HG03558 (cell line): ENCODE data around the gene SLC17A8.
"Not testable (repeated sequence)": the region's sequence is repeated elsewhere in the genome, so short reads cannot be mapped to it uniquely, and the experiment has no call there.

Experiments used
- ATAC-seq: cut with Tn5 transposase; IDR thresholded peaks from one replicate; pipeline ENCODE4 v1.9.1; 2021; ENCODE audit warnings: moderate number of reproducible peaks; ENCODE audit not compliant: unreplicated experiment; ENCODE audit errors: extremely low read depth

Gene SLC17A8

DNA sequence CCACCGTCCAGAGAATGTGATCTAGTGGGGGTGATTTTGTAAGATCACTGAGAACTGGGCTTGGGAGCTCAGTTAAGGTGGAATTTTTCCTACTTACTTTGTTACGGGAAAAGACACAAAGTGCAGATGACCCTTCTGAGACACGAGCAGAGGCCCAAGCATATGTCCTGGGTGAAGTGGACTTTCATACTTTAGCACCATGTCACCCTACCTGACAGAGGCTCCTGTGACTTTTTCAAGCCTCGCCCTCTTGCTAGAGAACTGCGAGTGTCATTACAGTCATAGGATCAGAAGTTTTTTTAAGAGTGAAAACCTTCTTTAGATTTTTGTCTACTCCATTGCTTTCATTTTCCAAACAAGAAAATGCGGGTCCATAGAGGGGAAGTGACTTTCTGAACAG is 56.1 kb downstream of the SLC17A8 start:
- no peak for ATAC-seq

DNA sequence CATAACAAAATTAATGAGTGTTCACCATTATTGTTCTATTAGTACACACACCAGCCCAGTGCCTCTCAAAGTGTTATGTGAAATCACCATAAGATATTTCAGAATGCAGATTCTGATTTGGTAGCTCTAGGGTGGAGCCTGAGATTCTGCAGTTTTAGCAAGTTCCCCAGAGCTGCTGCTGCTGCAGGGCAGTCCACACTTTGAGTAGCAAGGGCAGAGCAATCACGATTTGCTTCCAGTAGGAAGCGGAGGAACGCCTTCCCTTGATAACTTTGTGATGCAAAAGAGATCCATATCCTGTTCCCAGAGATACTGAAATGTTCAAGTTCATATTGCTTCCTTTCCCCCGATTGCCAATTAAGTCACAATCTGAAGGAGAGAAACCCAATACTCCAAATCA is 57.9 kb downstream of the SLC17A8 start:
- no peak for ATAC-seq

- no peak for ATAC-seq
Observed at GRCh38 chr12:100422646-100423045, 65.8 kb downstream of the SLC17A8 start.

GRCh38 chr12:100426145-100426544 is 69.3 kb downstream of the SLC17A8 start:
- no peak for ATAC-seq

- ATAC-seq = no peak
Observed at GRCh38 chr12:100427078-100427477, 70.2 kb downstream of the SLC17A8 start.

DNA sequence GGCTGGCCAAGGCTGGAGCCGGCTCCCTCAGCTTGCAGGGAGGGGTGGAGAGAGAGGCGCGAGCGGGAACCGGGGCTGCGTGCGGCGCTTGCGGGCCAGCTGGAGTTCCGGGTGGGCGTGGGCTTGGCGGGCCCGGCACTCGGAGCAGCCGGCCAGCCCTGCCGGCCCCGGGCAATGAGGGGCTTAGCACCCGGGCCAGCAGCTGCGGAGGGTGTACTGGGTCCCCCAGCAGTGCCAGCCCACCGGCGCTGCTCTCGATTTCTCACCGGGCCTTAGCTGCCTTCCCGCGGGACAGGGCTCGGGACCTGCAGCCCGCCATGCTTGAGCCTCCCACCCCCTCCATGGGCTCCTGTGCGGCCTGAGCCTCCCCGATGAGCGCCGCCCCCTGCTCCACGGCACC is 73.4 kb downstream of the SLC17A8 start:
- not testable (repeated sequence) for ATAC-seq

DNA sequence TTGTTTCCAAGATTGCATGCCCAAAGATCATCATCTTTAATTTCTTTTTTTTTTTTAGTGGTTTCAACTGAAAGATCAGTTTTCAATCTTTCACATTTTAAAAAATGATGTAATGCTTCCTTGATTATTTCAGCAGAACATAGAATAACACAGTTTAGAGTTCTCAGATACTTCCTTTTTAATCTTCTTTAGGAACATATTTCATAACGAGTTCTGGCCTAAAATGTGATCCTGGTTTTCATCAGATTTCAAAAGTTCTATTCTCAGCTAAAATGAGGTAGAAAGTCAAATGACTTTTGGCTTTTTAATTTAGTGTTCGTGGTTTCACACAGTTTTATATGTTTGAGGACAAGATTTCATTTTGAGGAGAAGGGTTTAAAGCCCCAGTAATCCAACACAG is 76.8 kb downstream of the SLC17A8 start:
- ATAC-seq = no peak

- no peak for ATAC-seq
Observed at GRCh38 chr12:100434177-100434576, 77.3 kb downstream of the SLC17A8 start.

- ATAC-seq = no peak
Observed at GRCh38 chr12:100435957-100436356, 79.1 kb downstream of the SLC17A8 start.

GRCh38 chr12:100437038-100437841 is 80.4 kb downstream of the SLC17A8 start:
- no peak for ATAC-seq

- no peak for ATAC-seq
Observed at GRCh38 chr12:100439797-100440196, 82.9 kb downstream of the SLC17A8 start.

GRCh38 chr12:100442403-100442802 is 85.5 kb downstream of the SLC17A8 start:
- ATAC-seq = no peak

GRCh38 chr12:100443434-100443833 is 86.6 kb downstream of the SLC17A8 start:
- ATAC-seq = no peak

GRCh38 chr12:100445081-100445481 is 88.2 kb downstream of the SLC17A8 start:
- no peak for ATAC-seq

- no peak for ATAC-seq
Observed at GRCh38 chr12:100447381-100447780, 90.5 kb downstream of the SLC17A8 start.

DNA sequence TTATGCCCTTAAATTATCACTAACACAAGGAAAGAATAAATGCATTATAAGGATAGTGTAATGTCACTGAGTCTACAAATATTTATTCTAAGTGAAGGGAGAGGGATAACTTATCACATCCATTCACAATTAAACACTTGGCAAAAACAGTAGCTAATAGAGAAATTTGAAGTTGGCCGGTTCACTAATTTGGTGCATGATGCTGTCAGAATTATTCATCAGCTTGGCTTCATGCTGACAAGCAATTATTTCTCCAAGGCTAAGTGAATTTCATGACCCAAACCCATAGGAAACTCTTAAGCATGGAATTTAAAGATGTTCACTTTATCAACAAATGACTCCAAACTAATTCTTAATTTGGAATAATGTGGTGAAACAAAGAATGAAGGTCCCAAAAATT is 91.8 kb downstream of the SLC17A8 start:
- ATAC-seq = no peak

GRCh38 chr12:100450735-100451134 is 93.9 kb downstream of the SLC17A8 start:
- no peak for ATAC-seq

GRCh38 chr12:100453951-100454350 is 97.1 kb downstream of the SLC17A8 start:
- ATAC-seq = no peak

- no peak for ATAC-seq
Observed at GRCh38 chr12:100455896-100456295, 99.0 kb downstream of the SLC17A8 start.

- no peak for ATAC-seq
Observed at GRCh38 chr12:100458191-100458590, 101.3 kb downstream of the SLC17A8 start.

DNA sequence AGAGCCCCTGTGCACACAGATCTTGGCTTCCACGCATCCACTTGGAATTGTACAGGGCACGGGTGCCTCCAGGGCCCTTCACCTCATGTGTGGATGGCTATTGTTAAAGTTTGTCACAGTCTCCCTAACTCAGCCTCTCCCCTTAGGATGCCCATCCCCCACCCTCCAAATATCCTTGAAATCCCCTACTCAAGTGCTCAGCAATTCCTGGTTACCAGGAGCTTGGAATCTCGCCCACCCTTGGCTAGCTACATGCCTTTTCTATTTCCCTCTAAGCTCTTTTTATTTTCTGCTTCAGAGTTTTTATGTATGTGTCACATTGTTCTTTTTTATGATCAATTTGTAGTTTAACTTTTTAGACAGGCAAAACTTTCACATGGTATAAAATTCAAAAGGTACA is 103.8 kb downstream of the SLC17A8 start:
- no peak for ATAC-seq

DNA sequence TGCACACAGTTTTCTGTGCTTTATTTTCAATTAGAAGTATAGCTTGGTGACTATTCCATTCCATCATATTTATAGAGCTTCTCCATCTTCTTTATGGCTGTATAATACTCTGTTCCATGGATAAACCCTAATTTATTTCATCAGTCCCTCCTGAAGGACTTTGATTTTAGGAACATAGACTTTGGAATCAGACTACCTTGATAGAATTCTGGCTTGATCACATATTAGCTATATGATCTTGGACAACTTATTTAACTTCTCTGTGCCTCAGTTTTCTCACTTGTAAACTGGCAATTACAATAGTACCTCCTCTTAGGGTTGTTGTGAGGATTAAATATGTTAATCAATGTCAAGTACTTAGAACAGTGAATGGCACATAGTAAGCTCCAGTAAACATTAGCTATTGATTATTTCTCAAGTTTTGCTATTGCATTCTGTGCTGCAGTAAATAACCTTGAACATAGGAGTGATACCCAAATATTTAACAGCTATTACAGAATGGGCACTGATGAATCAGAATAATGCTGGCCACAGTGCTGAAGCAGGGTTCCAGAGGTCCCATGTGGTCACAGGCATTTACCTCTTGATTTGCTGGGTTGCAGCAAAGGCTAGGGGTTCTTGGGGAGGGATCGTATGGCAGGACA is 104.6 kb downstream of the SLC17A8 start:
- ATAC-seq = no peak
